Pancreas (tissue), 10 donors: ENCODE results near the gene DAPK2. TPM values are rescaled to one million over a fixed set of nuclear protein-coding genes. Genes with fewer than 3 reads are reported as not detected.
A peak's percentile ranks its signal among the peaks of the same experiment; 100 is the strongest.

Experiments
- ATAC-seq, 4 donors: fragments of 200-7000 bp; cut with Tn5 transposase; one replicate each; pipeline versions ENCODE4 v1.8.0 to v1.9.1; 2020; ENCODE audit warnings: mild to moderate bottlenecking in 4 of 4, moderate library complexity in 4 of 4
- DNase-seq, 6 donors: peaks; one replicate each; pipeline ENCODE4 v3.0.0-alpha.2; 2020
- FAIRE-seq: peaks from 2 replicates; lab custom pipeline; 2012; peaks lifted over from hg19 to GRCh38; lab: Jason Lieb, UNC
- H3K27ac ChIP-seq, 4 donors: fragments of 200-600 bp; sonication (generic); 1 replicate in 3 of 4; 2 replicates in 1 of 4; pipeline versions ENCODE4 v1.5.0 to v1.8.0; 2020
- H3K27me3 ChIP-seq, 4 donors: fragments of 200-600 bp; one replicate each; pipeline ENCODE4 v1.8.0; 2021
- H3K36me3 ChIP-seq, 3 donors: fragments of 200-600 bp; sonication (generic) in 1 of 3; one replicate each; pipeline versions ENCODE4 v1.5.0 to v1.8.0; 2020 to 2021
- H3K4me1 ChIP-seq, 3 donors: fragments of 200-600 bp; one replicate each; pipeline ENCODE4 v1.8.0; 2021
- H3K4me3 ChIP-seq, 4 donors: fragments of 200-600 bp; sonication (generic) in 2 of 4; one replicate each; pipeline versions ENCODE4 v1.5.0 to v1.8.0; 2020 to 2021
- H3K9me3 ChIP-seq, 4 donors: fragments of 200-600 bp; one replicate each; pipeline ENCODE4 v1.8.0; 2021
- CTCF ChIP-seq, 4 donors: fragments of 200-600 bp; sonication (generic) in 3 of 4; IDR thresholded peaks; one replicate each; pipeline versions ENCODE4 v1.5.0 to v1.8.0; 2021; ENCODE audit warnings: antibody characterized with exemption in 4 of 4
- WGBS, 2 donors: extraction: QIAGEN DNeasy Blood & Tissue Kit; methylation state at CpG; one replicate each; pipeline ENCODE4 v1.1.7; 2013; 5-methylcytosine and 5-hydroxymethylcytosine counted together
- intact Hi-C, 3 donors: fragments of 100-400 bp; cut with DNase I; formaldehyde crosslinking; loops; one replicate each; pipeline versions ENCODE4 v1.11.1 to v1.14.2; 2022
- polyA plus RNA-seq, 2 donors: library from polyadenylated mRNA; stranded (reverse); fragments of 200-250 nt; gene quantifications; one replicate each; pipeline ENCODE4 v1.2.3, GENCODE V29; 2013
- total RNA-seq, 6 donors: library from RNA; stranded (reverse); fragmentation: NEBNext Ultra II Directional in 4 of 6; extraction: Animal tissue kit (Norgen Biotek cat#: 25700) in 4 of 6; gene quantifications; one replicate each; pipeline versions ENCODE4 v1.2.1 to v1.2.4, GENCODE V29; 2021 to 2023
- donor health status: healthy with polysubstance abuse.
- donor health status: DM: no; HTN: no; CAD: no; lungs with moderate emphysema.
- donor health status: DM: no; HTN: no; CAD: no.
- donor health status: control.
- donor health status: control.
- donor health status: Bipolar disorder and iron deficiency.
- donor health status: DM: yes; HTN: yes; CAD: no.
- donor health status: DM: no; HTN: no; CAD: no.
- donor health status: DM: no; HTN: no; CAD: no.
- donor health status: DM: yes; HTN: yes; CAD: no.

The DAPK2 gene
- total and polyA plus RNA-seq, 8 donors: 2.1 to 8.0 (median 5.4) TPM

GRCh38 chr15:63918901-63919348, 127.4 kb downstream of the DAPK2 start:
- H3K4me3 ChIP-seq: no peak overlapping the region
- ATAC-seq (no peak), FAIRE-seq (no peak), DNase-seq (no peak)
- H3K27ac ChIP-seq: no peak overlapping the region
- no peaks in the 10 kb centered on the region for H3K9me3 ChIP-seq
- 89 to 94% methylated on average over 9 of the region's 9 CpGs for WGBS, 2 donors
- no peaks in the 10 kb centered on the region for H3K36me3 ChIP-seq
- TF ChIP-seq CTCF (IDR thresholded peaks at IDR 0.05): no peak
- intact Hi-C loops: no loop called here
- H3K27me3 ChIP-seq: no peaks in the 10 kb centered on the region
- H3K4me1 ChIP-seq: no peaks in the 10 kb centered on the region

GRCh38 chr15:63918317-63918672, 128.0 kb downstream of the DAPK2 start:
- Histone ChIP-seq H3K27me3 (no peaks in the 10 kb centered on the region), H3K4me1 (no peaks in the 10 kb centered on the region), H3K4me3 (no peak overlapping the region), H3K27ac (no peak overlapping the region), H3K9me3 (no peaks in the 10 kb centered on the region), H3K36me3 (no peaks in the 10 kb centered on the region)
- intact Hi-C loops: no loop called here
- ATAC-seq: peak in 2 of 4 donors; percentile 31 to 56
- 51 to 82% methylated on average over 6 of the region's 6 CpGs for WGBS, 2 donors
- DNase-seq: no peak
- FAIRE-seq: no peak
- no peak for TF ChIP-seq CTCF (IDR thresholded peaks at IDR 0.05)

DNA sequence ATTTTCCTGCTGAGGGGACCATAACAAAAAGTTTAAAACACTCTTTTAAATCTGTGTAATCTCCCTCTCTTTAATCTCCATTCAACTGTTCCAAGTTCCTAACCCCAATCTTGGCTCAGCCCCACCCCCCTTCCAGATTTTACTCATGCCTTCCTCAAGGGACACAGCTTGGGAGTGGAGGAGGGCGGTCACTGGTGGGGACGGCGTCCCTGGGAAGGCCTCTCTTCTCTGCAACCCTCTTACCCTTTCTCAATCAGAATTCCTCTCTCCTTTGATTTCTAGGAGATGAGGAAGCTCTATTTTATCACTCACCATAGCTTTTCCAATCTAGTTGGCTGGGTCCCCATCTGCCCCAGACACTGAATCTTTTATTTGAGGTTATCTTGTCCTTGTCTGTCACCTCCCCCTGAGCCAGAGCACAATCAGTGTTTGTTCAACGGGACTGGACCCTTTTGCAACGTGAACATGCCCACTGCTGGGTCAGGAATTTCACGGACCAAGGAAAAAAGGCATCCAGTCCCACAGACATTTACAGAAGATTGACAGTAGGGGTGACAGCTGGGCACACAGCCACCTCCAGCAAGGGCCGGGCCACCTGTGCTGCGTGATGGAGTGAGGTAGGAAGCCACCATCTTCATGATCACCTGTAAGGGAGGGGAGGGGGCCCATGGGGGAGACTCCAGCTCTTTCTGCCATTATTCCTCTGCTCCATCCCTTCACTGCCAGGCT, 128.5 kb downstream of the DAPK2 start:
- no peak for DNase-seq
- WGBS, 2 donors: 76 to 86% methylated on average over 8 of the region's 8 CpGs
- H3K36me3 ChIP-seq: no peaks in the 10 kb centered on the region
- FAIRE-seq: no peak
- peak in 1 of 4 donors; percentile 13 for ATAC-seq
- TF ChIP-seq CTCF (IDR thresholded peaks at IDR 0.05): no peak
- no peaks in the 10 kb centered on the region for H3K4me1 ChIP-seq
- H3K4me3 ChIP-seq: no peak overlapping the region
- intact Hi-C loops: no loop called here
- H3K27me3 ChIP-seq: no peaks in the 10 kb centered on the region
- H3K27ac ChIP-seq: no peak overlapping the region
- H3K9me3 ChIP-seq: no peaks in the 10 kb centered on the region

DNA sequence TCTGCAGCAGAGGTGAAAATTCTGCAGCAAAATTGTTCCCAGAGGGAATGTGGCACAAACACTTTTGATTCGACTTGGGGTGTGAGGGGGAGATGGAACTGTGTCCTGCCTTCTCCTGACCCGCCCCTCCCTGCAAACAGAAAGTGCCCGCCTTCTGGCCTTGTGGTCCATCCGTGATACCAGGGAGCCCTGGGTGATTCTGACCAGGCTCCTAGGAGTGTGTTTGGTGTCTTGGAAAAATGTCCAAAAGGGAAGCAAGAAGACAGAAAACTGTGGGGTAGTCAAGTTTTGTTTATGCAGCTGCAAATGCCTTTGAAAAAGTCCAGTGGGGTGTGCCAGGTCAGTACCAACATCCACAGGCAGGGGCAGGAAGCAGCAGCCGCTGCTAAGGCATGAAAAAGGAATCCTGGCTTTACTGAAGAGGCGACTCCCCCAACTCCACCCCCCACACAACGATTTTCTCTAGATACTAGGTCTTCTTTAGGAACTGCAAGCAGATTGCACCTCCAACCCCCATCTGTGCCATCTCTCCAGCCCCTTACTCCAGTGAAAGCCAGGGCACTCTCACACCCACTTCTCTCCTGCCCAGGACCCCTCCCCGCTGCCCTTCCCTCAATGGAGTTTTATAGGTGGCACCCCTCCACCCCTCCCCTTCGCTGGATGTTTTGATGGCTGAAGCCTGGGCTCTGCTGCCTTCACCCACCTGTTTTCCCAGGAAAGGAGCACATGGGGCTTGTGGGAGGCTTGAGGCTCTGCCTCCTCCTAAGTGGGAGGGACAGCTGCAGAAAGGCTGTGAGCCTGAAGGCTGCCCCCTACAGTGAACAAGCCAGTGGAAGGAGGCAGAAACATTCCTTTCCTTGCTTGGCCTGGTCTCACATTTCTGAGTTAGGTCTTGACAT, 130.2 kb downstream of the DAPK2 start:
- intact Hi-C loops: no loop called here
- DNase-seq: no peak
- no peak for FAIRE-seq
- Histone ChIP-seq H3K4me3 (no peak overlapping the region), H3K4me1 (no peaks in the 10 kb centered on the region), H3K9me3 (no peaks in the 10 kb centered on the region), H3K36me3 (no peaks in the 10 kb centered on the region), H3K27me3 (no peaks in the 10 kb centered on the region), H3K27ac (no peak overlapping the region)
- 71 to 77% methylated on average over 9 of the region's 9 CpGs for WGBS, 2 donors
- peak in 1 of 4 donors; percentile 11 for ATAC-seq
- TF ChIP-seq CTCF (IDR thresholded peaks at IDR 0.05): peak in 1 of 4 donors; percentile 8
